HuH-7.5 (cell line): ENCODE measurements around the gene PLAGL2.
"Not testable (repeated sequence)": the region's sequence is repeated elsewhere in the genome, so short reads cannot be mapped to it uniquely, and the experiment has no call there.

ENCODE experiments used
- DNase-seq: peaks from one replicate; pipeline ENCODE4 v3.0.0; 2011; ENCODE audit warnings: low spot score

PLAGL2 gene

GRCh38 chr20:32179934-32180333, 27.6 kb downstream of the PLAGL2 start:
- no peak for DNase-seq

GRCh38 chr20:32179515-32179914, 28.0 kb downstream of the PLAGL2 start:
- no peak for DNase-seq

GRCh38 chr20:32177696-32178095, 29.8 kb downstream of the PLAGL2 start:
- not testable (repeated sequence) for DNase-seq

GRCh38 chr20:32168184-32168910, 39.2 kb downstream of the PLAGL2 start:
- DNase-seq = no peak

GRCh38 chr20:32167552-32167951, 40.0 kb downstream of the PLAGL2 start:
- DNase-seq = no peak

- DNase-seq = no peak
These were observed 41.6 kb downstream of the PLAGL2 start for GRCh38 chr20:32165836-32166545.

- no peak for DNase-seq
These were observed 42.4 kb downstream of the PLAGL2 start for GRCh38 chr20:32164984-32165735.

- no peak for DNase-seq
These were observed 43.6 kb downstream of the PLAGL2 start for GRCh38 chr20:32163951-32164350.

- DNase-seq = no peak
These were observed 45.2 kb downstream of the PLAGL2 start for GRCh38 chr20:32162351-32162750.

- DNase-seq = no peak
These were observed 47.2 kb downstream of the PLAGL2 start for GRCh38 chr20:32160341-32160740.

GRCh38 chr20:32159766-32160221, 47.7 kb downstream of the PLAGL2 start:
- DNase-seq = no peak

GRCh38 chr20:32158943-32159660, 48.4 kb downstream of the PLAGL2 start:
- no peak for DNase-seq

- DNase-seq = no peak
These were observed 49.2 kb downstream of the PLAGL2 start for GRCh38 chr20:32158351-32158750.

- no peak for DNase-seq
These were observed 49.9 kb downstream of the PLAGL2 start for GRCh38 chr20:32157611-32158010.

- DNase-seq = peak; percentile 58
These were observed 52.2 kb downstream of the PLAGL2 start for GRCh38 chr20:32155017-32155981.

GRCh38 chr20:32153771-32154170, 53.8 kb downstream of the PLAGL2 start:
- no peak for DNase-seq

- DNase-seq = no peak
These were observed 54.3 kb downstream of the PLAGL2 start for GRCh38 chr20:32153156-32153665.

- no peak for DNase-seq
These were observed 55.0 kb downstream of the PLAGL2 start for GRCh38 chr20:32152421-32153155.

- no peak for DNase-seq
These were observed 57.2 kb downstream of the PLAGL2 start for GRCh38 chr20:32150291-32150848.
